ENCODE results near the gene FNBP1. TPM values are rescaled to one million over a fixed set of nuclear protein-coding genes. Genes with fewer than 3 reads are reported as not detected.

Gene FNBP1
- total and polyA plus RNA-seq, 2 of the 13 experiments (the other 11 are each of a cell fraction or from before 2014, with no cell fraction given), result 5.4 to 19.5 TPM

- H3K4me2 ChIP-seq (ENCODE audit: low read depth, low read length), result no peak overlapping the region
- H3K27ac ChIP-seq (ENCODE audit: extremely low read length, insufficient read depth, low read length), result no peak overlapping the region
- H3K79me2 ChIP-seq (ENCODE audit: insufficient read depth, low read length), result no peaks in the 10 kb centered on the region
- no TSS peak for BruUV-seq (replicated peaks)
- H3K27me3 ChIP-seq (ENCODE audit: control insufficient read depth in 1 of 2, insufficient read depth in 2 of 2, low read length in 2 of 2), result no peaks in the 10 kb centered on the region; a peak in 1 of 5 replicates
- ATAC-seq (no peak), DNase-seq (ENCODE audit: low spot score) (no peak), FAIRE-seq (no peak)
- WGBS (ENCODE audit: low lambda C conversion rate), result 96% methylated on average over 31 of the region's 31 CpGs
- H4K20me1 ChIP-seq (ENCODE audit: insufficient read depth, low read length), result no peaks in the 10 kb centered on the region
- CTCF ChIA-PET (ENCODE audit: low intra/inter-chr PET ratio, low total read pairs), result no interaction called here
- intact Hi-C loops (cut with micrococcal nuclease; ENCODE audit: unreplicated experiment) (loop anchor here (5.0 kb wide), 1 partner anchor 208 kb away; no protein-coding TSS in a partner anchor), in situ Hi-C loops (cut with HindIII; ENCODE audit: extremely low pct_ligation_motif_present, low pct_unique_long_range_greater_than_20kb) (loop anchor here (5.0 to 10.0 kb wide), 2 partner anchors 153 to 215 kb away; partner anchors contain the start of gene FNBP1)
- no peaks in the 10 kb centered on the region for H3K9me3 ChIP-seq (ENCODE audit: low read length)
- no peak for TF ChIP-seq ZBTB37 (CRISPR knock-in tag; IDR thresholded peaks at IDR 0.05)
- no peak for TF ChIP-seq IRF2 (CRISPR knock-in tag; IDR thresholded peaks at IDR 0.05)
- H3K9ac ChIP-seq (ENCODE audit: insufficient read depth, low read depth, low read length), result no peak overlapping the region
- H3K4me1 ChIP-seq (ENCODE audit: insufficient read depth, low read length), result peaks cover 18% of the 10 kb centered on the region
- POLR2A ChIA-PET, result no interaction called here
- H3K36me3 ChIP-seq (replicated peaks in 1 of 2; ENCODE audit: control insufficient read depth in 1 of 2, insufficient read depth in 2 of 2, low read length in 2 of 2), result peaks cover 4% of the 10 kb centered on the region in 2 experiments; a peak in 2 of 5 replicates
- no peak overlapping the region for H2AFZ ChIP-seq (ENCODE audit: low read length)
- no peak overlapping the region for H3K4me3 ChIP-seq (replicated peaks in 1 of 3; ENCODE audit: insufficient read depth in 1 of 3, low read depth in 2 of 3, low read length in 3 of 3)
Measured at GRCh38 chr9:129889122-129889940, 153.7 kb downstream of the FNBP1 start.

- Histone ChIP-seq H3K36me3 (replicated peaks in 1 of 2; ENCODE audit: control insufficient read depth in 1 of 2, insufficient read depth in 2 of 2, low read length in 2 of 2) (peaks cover 4% of the 10 kb centered on the region in 2 experiments; a peak in 2 of 5 replicates), H3K79me2 (ENCODE audit: insufficient read depth, low read length) (no peaks in the 10 kb centered on the region), H3K4me1 (ENCODE audit: insufficient read depth, low read length) (peaks cover 26% of the 10 kb centered on the region), H2AFZ (ENCODE audit: low read length) (no peak overlapping the region), H3K4me3 (replicated peaks in 1 of 3; ENCODE audit: insufficient read depth in 1 of 3, low read depth in 2 of 3, low read length in 3 of 3) (no peak overlapping the region), H3K9me3 (ENCODE audit: low read length) (no peaks in the 10 kb centered on the region), H3K4me2 (ENCODE audit: low read depth, low read length) (no peak overlapping the region), H4K20me1 (ENCODE audit: insufficient read depth, low read length) (no peaks in the 10 kb centered on the region), H3K27me3 (ENCODE audit: control insufficient read depth in 1 of 2, insufficient read depth in 2 of 2, low read length in 2 of 2) (no peaks in the 10 kb centered on the region; a peak in 1 of 5 replicates), H3K27ac (ENCODE audit: extremely low read length, insufficient read depth, low read length) (no peak overlapping the region), H3K9ac (ENCODE audit: insufficient read depth, low read depth, low read length) (no peak overlapping the region)
- in situ Hi-C loops (cut with HindIII; ENCODE audit: extremely low pct_ligation_motif_present, low pct_unique_long_range_greater_than_20kb), result loop anchor here (5.0 to 10.0 kb wide), 2 partner anchors 154 to 216 kb away; partner anchors contain the start of gene FNBP1
- ChIA-PET POLR2A (no interaction called here), CTCF (ENCODE audit: low intra/inter-chr PET ratio, low total read pairs) (no interaction called here)
- intact Hi-C loops (cut with micrococcal nuclease; ENCODE audit: unreplicated experiment), result loop anchor here (5.0 kb wide), 1 partner anchor 209 kb away; no protein-coding TSS in a partner anchor
- 90% methylated on average over 24 of the region's 29 CpGs for WGBS (ENCODE audit: low lambda C conversion rate)
- ATAC-seq (no peak), FAIRE-seq (no peak), DNase-seq (ENCODE audit: low spot score) (no peak)
- BruUV-seq (replicated peaks), result no TSS peak
- TF ChIP-seq TEAD3 (CRISPR knock-in tag; optimal IDR thresholded peaks at IDR 0.05; ENCODE audit: borderline replicate concordance) (no peak), ZSCAN25 (CRISPR knock-in tag; IDR thresholded peaks at IDR 0.05) (no peak), CREB3 (CRISPR knock-in tag; IDR thresholded peaks at IDR 0.05) (no peak), SALL2 (CRISPR knock-in tag; IDR thresholded peaks at IDR 0.05) (no peak), ZNF430 (CRISPR knock-in tag; IDR thresholded peaks at IDR 0.05) (no peak), ZNF235 (CRISPR knock-in tag; IDR thresholded peaks at IDR 0.05; ENCODE audit: borderline replicate concordance) (no peak), CSRNP1 (CRISPR knock-in tag; IDR thresholded peaks at IDR 0.05) (no peak), TEF (CRISPR knock-in tag; IDR thresholded peaks at IDR 0.05) (no peak), ZFP1 (CRISPR knock-in tag; IDR thresholded peaks at IDR 0.05) (no peak)
Measured at GRCh38 chr9:129888293-129889121, 154.5 kb downstream of the FNBP1 start.
